Lower leg skin (tissue), 3 donors: ENCODE data around the gene TM9SF2.

Experiments
- CTCF ChIP-seq, 3 donors: fragments of 450-650 bp; IDR thresholded peaks; one replicate each; pipeline ENCODE4 v1.5.1; 2016; ENCODE audit warnings: antibody characterized with exemption in 3 of 3, mild to moderate bottlenecking in 3 of 3, moderate library complexity in 2 of 3
- POLR2A ChIP-seq, 2 donors: fragments of 450-650 bp; IDR thresholded peaks; one replicate each; pipeline ENCODE4 v1.6.1; 2016 to 2017; ENCODE audit warnings: antibody characterized with exemption in 2 of 2, mild to moderate bottlenecking in 1 of 2, moderate library complexity in 1 of 2

- TF ChIP-seq CTCF (IDR thresholded peaks at IDR 0.05) (no peak), POLR2A (IDR thresholded peaks at IDR 0.05) (no peak)
Observed at GRCh38 chr13:99606324-99607066, 105.2 kb downstream of the TM9SF2 start, which contains the start of gene CLYBL.
